ENCODE measurements around the gene TBC1D10A. TPM values are rescaled to one million over a fixed set of nuclear protein-coding genes. Genes with fewer than 3 reads are reported as not detected.

Gene TBC1D10A
- total and polyA plus RNA-seq, 5 experiments from 2014 or later = 56.7 to 83.4 (median 66.7) TPM

GRCh38 chr22:30327864-30328345, 1.2 kb upstream of the TBC1D10A start:
- H3K4me1 Mint-ChIP-seq = peaks cover 30 to 44% (median 42%) of the 10 kb centered on the region in 4 donors
- H3K27me3 Mint-ChIP-seq = no peaks in the 10 kb centered on the region
- peak overlapping the region; percentile 79 to 98 (median 91) for H3K27ac Mint-ChIP-seq
- H3K4me3 Mint-ChIP-seq = peak overlapping the region; percentile 48 to 89 (median 83)
- POLR2A ChIA-PET = interaction anchor here (1.3 to 18.7 kb wide), 7 partner anchors 13 to 96 kb away, joined by 3 to 424 read pairs (median 39); partner anchors contain the start of genes CASTOR1, CCDC157 and SF3A1
- H3K9me3 Mint-ChIP-seq = no peaks in the 10 kb centered on the region
- no peak for DNase-seq
- ATAC-seq = no peak
- H3K36me3 Mint-ChIP-seq = peaks cover 0 to 40% (median 13%) of the 10 kb centered on the region in 3 donors

DNA sequence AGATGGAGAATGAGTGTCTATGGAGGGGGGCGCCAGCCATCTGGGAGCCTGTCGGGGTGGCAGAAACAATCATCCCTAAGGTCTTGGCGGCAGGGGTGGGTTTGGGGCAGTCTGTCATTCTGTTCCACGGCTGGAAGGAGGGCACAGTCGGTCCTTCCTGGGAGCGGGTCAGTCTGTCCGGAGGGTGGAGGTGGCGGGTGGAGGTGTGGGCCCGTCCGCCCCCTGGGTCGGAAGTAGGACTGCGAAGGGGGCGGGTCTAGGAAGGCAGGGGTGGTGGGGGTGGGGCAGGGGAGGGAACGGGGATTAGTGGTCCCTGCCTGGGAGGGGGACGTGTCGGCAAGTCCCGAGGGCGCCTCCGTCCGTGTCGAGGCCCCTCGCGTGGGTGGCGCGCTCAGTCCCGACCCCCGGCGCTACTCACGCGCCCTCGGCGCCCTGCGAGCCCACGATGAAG, 461 bp downstream of the TBC1D10A start:
- Mint-ChIP-seq H3K27ac (peak overlapping the region; percentile 86 to 95 (median 92)), H3K4me3 (peak overlapping the region; percentile 89 to 98 (median 92)), H3K4me1 (peaks cover 35 to 59% (median 54%) of the 10 kb centered on the region in 4 donors), H3K36me3 (peaks cover 0 to 34% (median 12%) of the 10 kb centered on the region in 3 donors), H3K9me3 (no peaks in the 10 kb centered on the region), H3K27me3 (no peaks in the 10 kb centered on the region)
- peak in 3 of 10 donors; percentile 31 to 65 (median 31) for DNase-seq
- peak; percentile 13 to 22 for ATAC-seq
- POLR2A ChIA-PET = interaction anchor here (0.5 to 18.7 kb wide), 13 partner anchors 11 to 960 kb away, joined by 3 to 424 read pairs (median 5); partner anchors contain the start of genes CASTOR1, CCDC157, RNF215 and SEC14L2

DNA sequence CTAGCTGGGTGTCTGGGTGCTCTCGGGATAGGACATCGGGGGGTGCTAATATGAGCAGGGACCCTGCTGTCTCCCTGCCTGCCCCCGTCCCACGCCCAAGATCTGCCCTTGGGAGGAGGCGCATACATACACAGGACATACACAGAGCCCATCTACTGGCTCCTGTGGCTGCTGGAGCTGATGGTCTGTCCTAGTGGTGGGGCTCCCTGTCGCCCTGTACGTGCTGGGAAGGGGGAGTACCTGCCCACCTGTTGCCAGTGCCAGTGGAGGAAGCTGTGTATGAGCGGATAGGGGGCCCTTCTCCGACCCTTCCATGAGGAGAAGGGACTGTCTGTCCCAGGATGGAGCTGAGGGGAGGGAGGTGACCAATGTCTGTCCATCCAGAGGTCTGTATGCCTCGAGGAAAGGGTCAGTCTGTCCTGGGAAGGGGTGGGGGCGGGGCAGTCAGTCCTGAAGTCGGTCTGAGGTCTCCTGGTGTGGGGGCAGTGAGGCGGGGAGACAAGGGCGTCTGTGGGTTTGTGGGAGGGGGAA, 952 bp downstream of the TBC1D10A start:
- peaks cover 40 to 64% (median 58%) of the 10 kb centered on the region in 4 donors for H3K4me1 Mint-ChIP-seq
- POLR2A ChIA-PET = interaction anchor here (0.6 to 18.7 kb wide), 6 partner anchors 11 to 70 kb away, joined by 4 to 424 read pairs (median 80); partner anchors contain the start of genes CASTOR1 and SF3A1

DNA sequence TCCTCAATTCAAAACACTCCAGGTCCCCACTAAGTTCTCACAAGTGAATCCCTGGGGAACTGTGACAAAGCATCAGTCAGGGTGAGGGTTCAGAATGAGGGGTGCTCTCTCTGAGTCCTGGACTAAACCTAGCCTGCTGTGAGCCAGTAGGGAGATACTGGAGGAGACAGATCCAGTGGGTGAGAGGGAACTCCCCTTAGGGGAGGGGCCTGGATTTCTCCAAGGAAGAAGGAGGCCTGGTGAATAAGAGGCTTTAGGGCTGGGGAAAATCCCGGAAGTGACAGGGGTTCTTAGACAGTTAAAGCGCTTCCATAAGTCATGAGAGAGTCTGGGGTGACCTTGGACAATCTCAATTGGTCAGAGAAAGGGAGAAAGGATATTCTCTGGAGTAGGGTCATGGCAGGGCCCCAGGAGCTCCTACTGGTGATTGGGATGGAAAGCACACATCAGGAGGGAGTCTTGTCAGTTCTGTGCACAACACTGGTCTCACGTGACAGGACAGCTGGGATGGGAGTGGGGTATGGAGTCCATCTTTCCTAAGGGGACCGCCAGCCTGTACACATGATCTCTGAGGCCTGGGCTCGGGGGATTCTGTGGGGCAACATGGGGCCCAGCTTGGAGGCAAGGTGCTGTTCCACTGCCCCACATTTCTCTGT, 1.5 kb downstream of the TBC1D10A start:
- H3K4me3 Mint-ChIP-seq = peak overlapping the region; percentile 89 to 98 (median 92)
- peaks cover 43 to 70% (median 64%) of the 10 kb centered on the region in 4 donors for H3K4me1 Mint-ChIP-seq
- peak in 1 of 10 donors; percentile 28 for DNase-seq
- no peaks in the 10 kb centered on the region for H3K27me3 Mint-ChIP-seq
- H3K27ac Mint-ChIP-seq = peak overlapping the region; percentile 86 to 95 (median 92)
- no peak for ATAC-seq
- H3K36me3 Mint-ChIP-seq = peaks cover 0 to 38% (median 13%) of the 10 kb centered on the region in 3 donors
- POLR2A ChIA-PET = interaction anchor here (0.6 to 18.7 kb wide), 6 partner anchors 10 to 71 kb away, joined by 4 to 424 read pairs (median 80); partner anchors contain the start of genes CASTOR1 and SF3A1
- no peaks in the 10 kb centered on the region for H3K9me3 Mint-ChIP-seq

More for the DNA sequence above, 952 bp downstream of the TBC1D10A start:
- no peaks in the 10 kb centered on the region for H3K27me3 Mint-ChIP-seq
- peaks cover 0 to 38% (median 14%) of the 10 kb centered on the region in 3 donors for H3K36me3 Mint-ChIP-seq
- peak overlapping the region; percentile 89 to 98 (median 92) for H3K4me3 Mint-ChIP-seq
- DNase-seq (peak in 1 of 10 donors; percentile 65), ATAC-seq (no peak)
- peak overlapping the region; percentile 86 to 95 (median 92) for H3K27ac Mint-ChIP-seq
- H3K9me3 Mint-ChIP-seq = no peaks in the 10 kb centered on the region

GRCh38 chr22:30324014-30324730, 2.6 kb downstream of the TBC1D10A start:
- peak overlapping the region; percentile 89 to 98 (median 92) for H3K4me3 Mint-ChIP-seq
- peak in 7 of 10 donors; percentile 27 to 70 (median 49) for DNase-seq
- H3K9me3 Mint-ChIP-seq = no peaks in the 10 kb centered on the region
- no peaks in the 10 kb centered on the region for H3K27me3 Mint-ChIP-seq
- H3K36me3 Mint-ChIP-seq = peaks cover 0 to 43% (median 13%) of the 10 kb centered on the region in 3 donors
- peaks cover 49 to 80% (median 75%) of the 10 kb centered on the region in 4 donors for H3K4me1 Mint-ChIP-seq
- peak; percentile 19 to 39 for ATAC-seq
- peak overlapping the region; percentile 86 to 95 (median 92) for H3K27ac Mint-ChIP-seq
- POLR2A ChIA-PET = interaction anchor here (0.8 to 18.7 kb wide), 7 partner anchors 9 to 33 kb away, joined by 4 to 424 read pairs (median 6); partner anchors contain the start of genes CASTOR1, CCDC157 and SF3A1

GRCh38 chr22:30323246-30323645, 3.5 kb downstream of the TBC1D10A start:
- Mint-ChIP-seq H3K36me3 (peaks cover 0 to 50% (median 13%) of the 10 kb centered on the region in 3 donors), H3K4me3 (peak overlapping the region; percentile 89 to 98 (median 92)), H3K27ac (peak overlapping the region; percentile 74 to 95 (median 86)), H3K27me3 (no peaks in the 10 kb centered on the region), H3K4me1 (peaks cover 56 to 90% (median 83%) of the 10 kb centered on the region in 4 donors), H3K9me3 (no peaks in the 10 kb centered on the region)
- ATAC-seq (no peak), DNase-seq (no peak)
- POLR2A ChIA-PET = interaction anchor here (0.7 to 18.7 kb wide), 7 partner anchors 8 to 34 kb away, joined by 3 to 424 read pairs (median 6); partner anchors contain the start of genes CASTOR1, CCDC157 and SF3A1

DNA sequence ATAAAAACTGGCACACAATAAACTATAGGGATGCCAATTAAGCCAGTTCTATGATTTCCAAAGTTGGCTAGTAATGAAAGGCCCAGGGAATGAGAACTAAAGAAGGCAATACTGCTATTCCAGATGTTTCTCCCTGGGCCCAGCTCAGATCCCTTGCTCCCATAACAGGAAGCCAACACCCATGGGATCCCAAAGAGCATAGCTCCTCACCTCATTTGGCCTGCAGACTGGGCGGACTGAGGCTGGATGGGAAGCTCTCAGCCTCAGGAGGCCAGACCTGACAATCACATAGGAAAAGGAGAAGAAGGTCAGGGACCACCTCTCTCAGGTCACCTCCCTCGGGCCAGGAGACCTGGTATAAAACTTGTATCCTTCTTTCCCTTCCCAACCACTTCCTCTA, 5.3 kb downstream of the TBC1D10A start:
- peak overlapping the region; percentile 72 to 100 (median 87) for H3K27ac Mint-ChIP-seq
- H3K36me3 Mint-ChIP-seq = peaks cover 0 to 58% (median 13%) of the 10 kb centered on the region in 3 donors
- no peaks in the 10 kb centered on the region for H3K9me3 Mint-ChIP-seq
- peaks cover 58 to 97% (median 89%) of the 10 kb centered on the region in 4 donors for H3K4me1 Mint-ChIP-seq
- H3K4me3 Mint-ChIP-seq = peak overlapping the region; percentile 6 to 78 (median 60)
- POLR2A ChIA-PET = interaction anchor here (0.7 to 18.7 kb wide), 5 partner anchors 7 to 213 kb away, joined by 3 to 424 read pairs (median 151); partner anchors contain the start of gene CASTOR1
- no peaks in the 10 kb centered on the region for H3K27me3 Mint-ChIP-seq
- ATAC-seq = no peak
- no peak for DNase-seq

- Mint-ChIP-seq H3K27ac (peak overlapping the region; percentile 72 to 100 (median 88)), H3K4me1 (peaks cover 59 to 99% (median 95%) of the 10 kb centered on the region in 4 donors), H3K4me3 (peak overlapping the region in 8 of 10 donors; percentile 43 to 78 (median 66)), H3K36me3 (peaks cover 0 to 67% (median 17%) of the 10 kb centered on the region in 3 donors), H3K9me3 (no peaks in the 10 kb centered on the region), H3K27me3 (no peaks in the 10 kb centered on the region)
- DNase-seq (no peak), ATAC-seq (no peak)
- POLR2A ChIA-PET = interaction anchor here (1.3 to 18.7 kb wide), 4 partner anchors 15 to 36 kb away, joined by 3 to 424 read pairs (median 43); partner anchors contain the start of genes CASTOR1, CCDC157 and SF3A1
These were observed 6.7 kb downstream of the TBC1D10A start for GRCh38 chr22:30320021-30320556.

- Mint-ChIP-seq H3K36me3 (peaks cover 0 to 70% (median 12%) of the 10 kb centered on the region in 3 donors), H3K27me3 (no peaks in the 10 kb centered on the region), H3K27ac (peak overlapping the region; percentile 72 to 100 (median 90)), H3K4me1 (peaks cover 63 to 99% (median 95%) of the 10 kb centered on the region in 4 donors), H3K4me3 (peak overlapping the region in 9 of 10 donors; percentile 31 to 78 (median 66)), H3K9me3 (no peaks in the 10 kb centered on the region)
- peak; percentile 22 to 39 for ATAC-seq
- no peak for DNase-seq
- POLR2A ChIA-PET = interaction anchor here (0.6 to 18.7 kb wide), 7 partner anchors 6 to 236 kb away, joined by 3 to 424 read pairs (median 10); partner anchors contain the start of genes CASTOR1, CCDC157, SF3A1 and TBC1D10A
These were observed 7.8 kb downstream of the TBC1D10A start for GRCh38 chr22:30318799-30319419.

DNA sequence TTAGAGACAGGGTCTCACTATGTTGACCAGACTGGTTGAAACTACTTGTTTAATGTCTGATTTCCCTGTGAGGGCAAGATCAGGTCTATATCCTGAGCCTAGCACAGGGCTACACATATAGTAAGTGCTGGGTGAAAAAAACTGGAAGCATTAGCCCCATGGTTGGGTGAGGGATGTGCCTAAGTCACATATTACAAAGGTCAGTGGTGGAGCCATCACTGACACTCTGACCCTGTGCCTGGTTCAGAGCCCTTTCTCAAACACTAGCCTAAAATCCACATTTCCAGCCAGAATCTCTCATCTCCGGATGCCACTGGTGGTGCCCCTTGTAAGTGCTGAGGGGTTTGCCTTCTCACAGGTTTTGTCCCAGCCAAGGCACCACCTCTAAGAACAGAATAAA, 9.0 kb downstream of the TBC1D10A start:
- Mint-ChIP-seq H3K9me3 (no peaks in the 10 kb centered on the region), H3K27ac (peak overlapping the region; percentile 76 to 100 (median 92)), H3K36me3 (peaks cover 0 to 59% (median 8%) of the 10 kb centered on the region in 3 donors), H3K4me3 (peak overlapping the region in 8 of 10 donors; percentile 43 to 78 (median 68)), H3K4me1 (peaks cover 61 to 97% (median 93%) of the 10 kb centered on the region in 4 donors), H3K27me3 (no peaks in the 10 kb centered on the region)
- DNase-seq (no peak), ATAC-seq (no peak)
- POLR2A ChIA-PET = interaction anchor here (2.8 to 18.7 kb wide), 4 partner anchors 8 to 39 kb away, joined by 10 to 424 read pairs (median 114); partner anchors contain the start of genes CASTOR1, CCDC157, SF3A1 and TBC1D10A
